Measurements from ENCODE around the gene OR13D1. TPM values are rescaled to one million over a fixed set of nuclear protein-coding genes. Genes with fewer than 3 reads are reported as not detected.

Gene OR13D1, protein sequence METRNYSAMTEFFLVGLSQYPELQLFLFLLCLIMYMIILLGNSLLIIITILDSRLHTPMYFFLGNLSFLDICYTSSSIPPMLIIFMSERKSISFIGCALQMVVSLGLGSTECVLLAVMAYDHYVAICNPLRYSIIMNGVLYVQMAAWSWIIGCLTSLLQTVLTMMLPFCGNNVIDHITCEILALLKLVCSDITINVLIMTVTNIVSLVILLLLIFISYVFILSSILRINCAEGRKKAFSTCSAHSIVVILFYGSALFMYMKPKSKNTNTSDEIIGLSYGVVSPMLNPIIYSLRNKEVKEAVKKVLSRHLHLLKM
- not detected in 2 replicates for total RNA-seq
- long read RNA-seq = 0 reads

DNA sequence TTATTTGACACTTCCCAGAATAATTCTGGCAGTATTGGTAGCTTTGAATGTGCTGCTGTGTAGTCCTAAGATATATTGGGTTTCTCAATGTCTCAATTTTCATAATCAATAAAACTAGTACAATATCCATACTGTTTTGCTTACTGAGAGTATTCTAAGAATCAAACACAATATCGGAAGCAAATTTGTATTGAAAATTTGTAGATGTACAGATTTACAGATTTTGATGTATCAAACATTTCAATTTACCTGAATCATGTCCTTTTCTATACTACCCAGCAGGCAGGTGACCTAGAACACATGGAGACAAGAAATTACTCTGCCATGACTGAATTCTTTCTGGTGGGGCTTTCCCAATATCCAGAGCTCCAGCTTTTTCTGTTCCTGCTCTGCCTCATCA, at the start of gene OR13D1:
OR13D1 (plus strand) TSS at position 301 of the 400 bp plus-strand sequence; CDS start at position 301, 0 bp downstream.
- H3K9me3 Mint-ChIP-seq (ENCODE audit: unreplicated experiment) = no peaks in the 10 kb centered on the region
- no peak for DNase-seq (ENCODE audit: extremely low spot score, unreplicated experiment)
- peaks cover 22% of the 10 kb centered on the region for H3K27me3 Mint-ChIP-seq (ENCODE audit: unreplicated experiment)
- TF ChIP-seq, protein P1, sequence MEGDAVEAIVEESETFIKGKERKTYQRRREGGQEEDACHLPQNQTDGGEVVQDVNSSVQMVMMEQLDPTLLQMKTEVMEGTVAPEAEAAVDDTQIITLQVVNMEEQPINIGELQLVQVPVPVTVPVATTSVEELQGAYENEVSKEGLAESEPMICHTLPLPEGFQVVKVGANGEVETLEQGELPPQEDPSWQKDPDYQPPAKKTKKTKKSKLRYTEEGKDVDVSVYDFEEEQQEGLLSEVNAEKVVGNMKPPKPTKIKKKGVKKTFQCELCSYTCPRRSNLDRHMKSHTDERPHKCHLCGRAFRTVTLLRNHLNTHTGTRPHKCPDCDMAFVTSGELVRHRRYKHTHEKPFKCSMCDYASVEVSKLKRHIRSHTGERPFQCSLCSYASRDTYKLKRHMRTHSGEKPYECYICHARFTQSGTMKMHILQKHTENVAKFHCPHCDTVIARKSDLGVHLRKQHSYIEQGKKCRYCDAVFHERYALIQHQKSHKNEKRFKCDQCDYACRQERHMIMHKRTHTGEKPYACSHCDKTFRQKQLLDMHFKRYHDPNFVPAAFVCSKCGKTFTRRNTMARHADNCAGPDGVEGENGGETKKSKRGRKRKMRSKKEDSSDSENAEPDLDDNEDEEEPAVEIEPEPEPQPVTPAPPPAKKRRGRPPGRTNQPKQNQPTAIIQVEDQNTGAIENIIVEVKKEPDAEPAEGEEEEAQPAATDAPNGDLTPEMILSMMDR (IDR thresholded peaks at IDR 0.05) = no peak
- no peak within 1 kb of the TSS for H3K27ac Mint-ChIP-seq (ENCODE audit: unreplicated experiment)
- H3K36me3 Mint-ChIP-seq (ENCODE audit: unreplicated experiment) = no peaks in the 10 kb centered on the region
- H3K4me3 Mint-ChIP-seq (ENCODE audit: unreplicated experiment) = no peak within 1 kb of the TSS
- H3K4me1 Mint-ChIP-seq (ENCODE audit: unreplicated experiment) = no peaks in the 10 kb centered on the region

DNA sequence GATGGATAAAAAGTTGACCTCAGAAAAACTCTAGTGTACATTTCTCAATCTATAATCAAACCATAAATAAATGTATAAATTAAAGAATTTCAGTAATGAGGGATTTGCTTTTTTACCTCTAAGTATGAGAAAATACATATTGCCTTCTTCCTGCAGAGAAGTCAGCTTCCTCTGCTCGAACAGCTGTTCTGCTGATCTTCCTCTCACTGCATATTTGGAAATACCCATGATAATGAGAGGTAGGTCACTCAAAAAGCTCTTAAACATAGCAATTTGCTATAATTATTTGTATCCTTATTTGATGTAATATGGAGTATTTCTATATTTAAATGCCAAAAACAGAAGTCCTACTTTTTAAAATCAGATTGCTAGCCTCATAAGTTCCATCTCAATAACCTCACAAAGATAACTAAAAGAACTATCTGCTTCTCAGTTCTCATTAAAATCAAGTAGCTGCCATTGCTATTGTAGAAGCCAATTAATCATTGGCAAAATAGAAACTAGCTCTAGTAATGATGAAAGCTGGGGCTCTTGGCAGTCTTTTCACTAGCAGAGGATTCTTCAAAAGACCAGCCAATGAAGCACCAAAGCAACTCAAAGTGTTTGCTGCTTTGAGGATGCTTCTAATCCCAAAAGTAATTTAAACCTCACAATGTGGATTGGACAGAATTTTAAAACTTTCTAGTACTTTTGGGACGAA, 35.7 kb upstream of the OR13D1 start:
- H3K4me1 Mint-ChIP-seq (ENCODE audit: unreplicated experiment) = no peaks in the 10 kb centered on the region
- H3K9me3 Mint-ChIP-seq (ENCODE audit: unreplicated experiment) = no peaks in the 10 kb centered on the region
- H3K27ac Mint-ChIP-seq (ENCODE audit: unreplicated experiment) = no peak overlapping the region
- H3K36me3 Mint-ChIP-seq (ENCODE audit: unreplicated experiment) = no peaks in the 10 kb centered on the region
- no peak overlapping the region for H3K4me3 Mint-ChIP-seq (ENCODE audit: unreplicated experiment)
- peaks cover 7% of the 10 kb centered on the region for H3K27me3 Mint-ChIP-seq (ENCODE audit: unreplicated experiment)
- TF ChIP-seq, protein P1 (IDR thresholded peaks at IDR 0.05) = no peak
- no peak for DNase-seq (ENCODE audit: extremely low spot score, unreplicated experiment)

DNA sequence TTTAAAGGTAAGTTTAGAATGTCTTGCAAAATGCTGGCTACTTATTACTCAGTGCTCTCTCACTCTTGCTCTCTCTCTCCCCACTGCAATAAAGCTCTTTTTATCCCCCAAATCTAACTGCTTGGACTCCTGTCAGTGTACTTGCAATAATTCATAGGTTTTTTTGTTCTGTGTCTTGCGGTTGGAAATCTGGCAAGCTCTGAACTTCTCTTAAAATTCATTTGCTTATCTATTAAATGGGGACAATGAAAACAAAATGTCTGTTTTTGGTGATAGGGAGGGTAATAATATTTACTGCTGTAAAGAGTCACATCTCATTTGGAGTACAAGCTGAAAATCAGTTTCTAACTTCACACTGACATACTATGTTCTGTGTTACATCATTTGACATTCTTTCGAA, 18.7 kb upstream of the OR13D1 start:
- no peaks in the 10 kb centered on the region for H3K9me3 Mint-ChIP-seq (ENCODE audit: unreplicated experiment)
- TF ChIP-seq, protein P1 (IDR thresholded peaks at IDR 0.05) = no peak
- H3K36me3 Mint-ChIP-seq (ENCODE audit: unreplicated experiment) = no peaks in the 10 kb centered on the region
- no peaks in the 10 kb centered on the region for H3K4me1 Mint-ChIP-seq (ENCODE audit: unreplicated experiment)
- H3K27ac Mint-ChIP-seq (ENCODE audit: unreplicated experiment) = no peak overlapping the region
- no peak for DNase-seq (ENCODE audit: extremely low spot score, unreplicated experiment)
- H3K4me3 Mint-ChIP-seq (ENCODE audit: unreplicated experiment) = no peak overlapping the region
- peaks cover 42% of the 10 kb centered on the region for H3K27me3 Mint-ChIP-seq (ENCODE audit: unreplicated experiment)

DNA sequence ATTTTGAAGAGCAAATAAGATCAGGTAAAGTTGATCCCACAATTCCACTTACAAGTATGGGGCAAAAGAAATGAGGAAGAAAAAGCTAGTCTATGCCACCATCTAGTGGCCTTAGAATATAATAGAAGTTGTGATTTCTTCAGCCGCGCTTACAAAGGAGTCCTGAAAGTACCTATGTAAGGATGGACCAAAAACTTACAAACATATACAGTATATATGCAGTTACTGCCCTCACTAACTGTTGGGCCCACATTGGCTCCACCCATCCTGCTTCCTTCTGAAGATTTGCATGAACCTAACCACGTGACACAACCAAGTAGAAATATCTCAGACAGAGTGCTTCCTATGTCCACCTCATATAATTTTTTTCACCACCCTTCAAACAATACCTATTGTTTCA, 11.7 kb upstream of the OR13D1 start:
- Mint-ChIP-seq H3K27me3 (ENCODE audit: unreplicated experiment) (peaks cover 38% of the 10 kb centered on the region), H3K27ac (ENCODE audit: unreplicated experiment) (no peak overlapping the region), H3K36me3 (ENCODE audit: unreplicated experiment) (no peaks in the 10 kb centered on the region), H3K4me1 (ENCODE audit: unreplicated experiment) (no peaks in the 10 kb centered on the region), H3K9me3 (ENCODE audit: unreplicated experiment) (no peaks in the 10 kb centered on the region), H3K4me3 (ENCODE audit: unreplicated experiment) (no peak overlapping the region)
- no peak for DNase-seq (ENCODE audit: extremely low spot score, unreplicated experiment)
- TF ChIP-seq, protein P1 (IDR thresholded peaks at IDR 0.05) = peak; percentile 65

DNA sequence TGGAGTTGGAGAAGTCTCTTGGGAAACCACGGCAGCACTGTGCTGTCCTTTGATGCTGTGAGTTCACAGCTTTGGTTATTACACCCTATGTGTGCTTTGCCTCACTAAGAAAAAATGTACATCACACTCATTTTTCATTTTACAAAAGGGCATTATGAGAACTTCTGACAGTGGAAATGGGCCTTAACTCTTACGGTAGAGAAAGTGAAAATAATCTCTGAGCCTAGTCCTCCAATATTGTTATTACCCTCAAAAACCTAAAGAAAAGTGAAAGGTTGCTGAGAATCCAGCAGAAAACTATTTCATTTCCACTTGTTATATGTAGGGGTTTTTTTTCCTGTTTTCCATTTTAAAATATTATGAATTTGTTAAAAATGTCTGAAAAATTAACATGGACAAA, 8.2 kb upstream of the OR13D1 start:
- TF ChIP-seq, protein P1 (IDR thresholded peaks at IDR 0.05) = no peak
- no peak for DNase-seq (ENCODE audit: extremely low spot score, unreplicated experiment)
- Mint-ChIP-seq H3K27ac (ENCODE audit: unreplicated experiment) (no peak overlapping the region), H3K4me1 (ENCODE audit: unreplicated experiment) (no peaks in the 10 kb centered on the region), H3K27me3 (ENCODE audit: unreplicated experiment) (peaks cover 10% of the 10 kb centered on the region), H3K36me3 (ENCODE audit: unreplicated experiment) (no peaks in the 10 kb centered on the region), H3K4me3 (ENCODE audit: unreplicated experiment) (no peak overlapping the region), H3K9me3 (ENCODE audit: unreplicated experiment) (no peaks in the 10 kb centered on the region)

Data from osteocyte (in vitro differentiated cells).